Esophagus (tissue), 2 donors: Measurements from ENCODE around the gene EPHB2. TPM values are rescaled to one million over a fixed set of nuclear protein-coding genes. Genes with fewer than 3 reads are reported as not detected.
"Not testable (repeated sequence)": the region's sequence is repeated elsewhere in the genome, so short reads cannot be mapped to it uniquely, and the experiment has no call there.

Source experiments
- H3K27ac ChIP-seq, 2 donors: one replicate each; pipeline ENCODE4 v1.5.1; 2013; ENCODE audit warnings: low read depth in 2 of 2, mild to moderate bottlenecking in 2 of 2, inconsistent platforms in 1 of 2, low read length in 1 of 2, moderate library complexity in 1 of 2
- H3K27me3 ChIP-seq, 2 donors: one replicate each; pipeline ENCODE4 v1.6.1; 2013; ENCODE audit warnings: low read length in 2 of 2, control low read depth in 1 of 2, mild to moderate bottlenecking in 1 of 2; ENCODE audit not compliant: insufficient read depth in 2 of 2, control insufficient read depth in 1 of 2
- H3K36me3 ChIP-seq, 2 donors: one replicate each; pipeline ENCODE4 v1.6.1; 2013; ENCODE audit warnings: low read length in 1 of 2; ENCODE audit not compliant: control insufficient read depth in 2 of 2, insufficient read depth in 2 of 2
- H3K4me1 ChIP-seq, 2 donors: one replicate each; pipeline ENCODE4 v1.6.1; 2013; ENCODE audit warnings: low read length in 1 of 2; ENCODE audit not compliant: control insufficient read depth in 2 of 2, insufficient read depth in 2 of 2
- H3K4me3 ChIP-seq, 2 donors: one replicate each; pipeline ENCODE4 v1.5.1; 2013; ENCODE audit warnings: low read length in 2 of 2, mild to moderate bottlenecking in 2 of 2, low read depth in 1 of 2, moderate library complexity in 1 of 2
- H3K9me3 ChIP-seq, 2 donors: one replicate each; pipeline ENCODE4 v1.6.1; 2013; ENCODE audit warnings: mild to moderate bottlenecking in 2 of 2, low read depth in 1 of 2, low read length in 1 of 2, moderate library complexity in 1 of 2; ENCODE audit not compliant: control insufficient read depth in 2 of 2, insufficient read depth in 1 of 2
- WGBS, 2 donors: extraction: QIAGEN DNeasy Blood & Tissue Kit; methylation state at CpG; one replicate each; pipeline ENCODE4 v1.1.7; 2013; 5-methylcytosine and 5-hydroxymethylcytosine counted together
- polyA plus RNA-seq, 2 donors: library from polyadenylated mRNA; stranded (reverse); fragments of 200-250 nt; gene quantifications; one replicate each; pipeline ENCODE4 v1.2.3, GENCODE V29; 2013
- donor health status: healthy with polysubstance abuse.
- donor health status: Bipolar disorder and iron deficiency.

EPHB2 gene
- polyA plus RNA-seq, 2 donors, result 0.08 to 0.16 TPM

GRCh38 chr1:22841860-22842281 is 131.2 kb downstream of the EPHB2 start:
- Histone ChIP-seq H3K9me3 (no peaks in the 10 kb centered on the region), H3K4me1 (no peaks in the 10 kb centered on the region), H3K4me3 (no peak overlapping the region), H3K27ac (no peak overlapping the region), H3K27me3 (peaks cover 0 to 4% of the 10 kb centered on the region in 2 donors), H3K36me3 (no peaks in the 10 kb centered on the region)
- 26 to 51% methylated on average over 8 of the region's 8 CpGs for WGBS, 2 donors

- not testable (repeated sequence) for H3K4me3 ChIP-seq, H3K4me1 ChIP-seq, H3K27me3 ChIP-seq, H3K27ac ChIP-seq, H3K9me3 ChIP-seq, H3K36me3 ChIP-seq
- 92 to 94% methylated on average over 11 of the region's 11 CpGs for WGBS, 2 donors
These were observed 133.0 kb downstream of the EPHB2 start for GRCh38 chr1:22843441-22844183.

DNA sequence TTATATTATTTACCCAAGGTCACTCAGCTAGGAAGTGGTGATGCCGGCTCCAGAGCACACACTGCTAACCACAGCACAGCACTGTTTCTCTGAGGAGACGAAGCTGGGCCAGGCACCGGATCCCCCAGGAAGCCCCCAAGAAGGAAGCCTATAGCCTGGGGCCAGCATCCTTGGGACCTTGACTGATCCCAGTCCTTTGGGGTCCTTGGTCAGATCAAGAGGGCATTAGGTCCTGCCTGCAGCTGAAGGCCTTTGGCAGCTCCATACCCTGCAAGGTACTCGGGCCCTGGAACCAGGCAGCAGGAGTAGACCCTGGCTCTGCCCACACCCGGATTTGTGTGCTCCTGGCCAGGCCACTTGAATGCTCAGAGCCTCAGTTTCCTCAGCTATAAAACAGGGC is 134.0 kb downstream of the EPHB2 start:
- Histone ChIP-seq H3K4me3 (no peak overlapping the region), H3K27ac (no peak overlapping the region), H3K9me3 (no peaks in the 10 kb centered on the region), H3K36me3 (no peaks in the 10 kb centered on the region), H3K27me3 (peaks cover 0 to 4% of the 10 kb centered on the region in 2 donors), H3K4me1 (no peaks in the 10 kb centered on the region)
- 90 to 91% methylated on average over 5 of the region's 5 CpGs for WGBS, 2 donors

DNA sequence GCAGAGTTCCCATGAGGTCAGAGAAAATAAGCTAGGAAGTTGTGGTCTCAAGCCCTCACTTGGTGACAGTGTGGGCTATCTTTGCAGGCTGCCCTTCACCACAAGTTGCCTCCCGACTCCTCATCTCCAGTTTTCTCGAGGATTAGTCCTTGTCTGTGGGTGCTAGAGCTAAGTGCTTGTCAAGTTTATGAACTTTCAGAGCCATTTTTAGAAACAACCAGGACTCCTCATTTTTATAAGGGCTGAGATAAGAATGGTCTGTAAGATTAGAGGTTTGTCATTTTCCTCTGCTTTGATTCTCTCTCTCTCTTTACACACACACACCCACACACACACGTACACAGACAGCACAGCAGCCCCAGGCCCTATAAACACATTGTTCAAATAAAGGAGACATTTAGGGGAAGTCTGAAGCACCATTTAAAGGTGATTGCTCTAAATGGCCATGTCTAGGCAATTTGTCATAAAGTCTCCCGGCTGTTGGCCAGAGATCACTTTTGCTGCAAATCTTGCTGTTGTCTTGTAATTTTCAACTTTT is 134.8 kb downstream of the EPHB2 start:
- Histone ChIP-seq H3K4me3 (no peak overlapping the region), H3K4me1 (no peaks in the 10 kb centered on the region), H3K9me3 (no peaks in the 10 kb centered on the region), H3K27ac (no peak overlapping the region), H3K36me3 (no peaks in the 10 kb centered on the region), H3K27me3 (peaks cover 0 to 4% of the 10 kb centered on the region in 2 donors)
- 64 to 69% methylated on average over 4 of the region's 4 CpGs for WGBS, 2 donors

GRCh38 chr1:22846458-22846857 is 135.8 kb downstream of the EPHB2 start:
- Histone ChIP-seq H3K36me3 (no peaks in the 10 kb centered on the region), H3K4me1 (no peaks in the 10 kb centered on the region), H3K27me3 (peaks cover 0 to 4% of the 10 kb centered on the region in 2 donors), H3K27ac (no peak overlapping the region), H3K4me3 (no peak overlapping the region), H3K9me3 (no peaks in the 10 kb centered on the region)
- WGBS, 2 donors, result 70 to 73% methylated on average over 12 of the region's 12 CpGs

- Histone ChIP-seq H3K27ac (no peak overlapping the region), H3K4me1 (no peaks in the 10 kb centered on the region), H3K36me3 (no peaks in the 10 kb centered on the region), H3K4me3 (no peak overlapping the region), H3K27me3 (peaks cover 0 to 4% of the 10 kb centered on the region in 2 donors), H3K9me3 (no peaks in the 10 kb centered on the region)
- 54 to 77% methylated on average over 2 of the region's 2 CpGs for WGBS, 2 donors
These were observed 136.6 kb downstream of the EPHB2 start for GRCh38 chr1:22847249-22847648.

DNA sequence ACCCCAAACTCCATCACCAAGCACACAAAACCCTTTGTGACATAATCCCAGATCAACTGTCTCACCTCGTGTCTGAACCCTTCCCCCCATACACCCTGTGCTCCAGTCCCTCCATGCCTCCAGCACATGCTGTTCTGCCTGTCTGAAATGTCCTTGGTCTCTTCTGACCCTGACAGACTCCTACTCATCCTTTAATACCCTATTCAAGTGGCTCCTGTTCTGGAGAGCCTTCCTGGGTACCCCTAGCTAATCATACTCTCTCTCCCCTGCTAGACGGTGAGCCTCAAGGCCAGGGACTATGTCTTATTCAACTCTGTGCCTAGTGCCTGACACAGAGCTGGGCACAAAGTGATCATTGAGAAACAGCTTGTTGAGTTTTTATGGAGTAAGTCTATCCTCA is 137.1 kb downstream of the EPHB2 start:
- H3K27me3 ChIP-seq, result peaks cover 0 to 4% of the 10 kb centered on the region in 2 donors
- no peak overlapping the region for H3K27ac ChIP-seq
- H3K36me3 ChIP-seq, result no peaks in the 10 kb centered on the region
- H3K9me3 ChIP-seq, result no peaks in the 10 kb centered on the region
- 84 to 86% methylated on average over 2 of the region's 2 CpGs for WGBS, 2 donors
- no peaks in the 10 kb centered on the region for H3K4me1 ChIP-seq
- no peak overlapping the region for H3K4me3 ChIP-seq

DNA sequence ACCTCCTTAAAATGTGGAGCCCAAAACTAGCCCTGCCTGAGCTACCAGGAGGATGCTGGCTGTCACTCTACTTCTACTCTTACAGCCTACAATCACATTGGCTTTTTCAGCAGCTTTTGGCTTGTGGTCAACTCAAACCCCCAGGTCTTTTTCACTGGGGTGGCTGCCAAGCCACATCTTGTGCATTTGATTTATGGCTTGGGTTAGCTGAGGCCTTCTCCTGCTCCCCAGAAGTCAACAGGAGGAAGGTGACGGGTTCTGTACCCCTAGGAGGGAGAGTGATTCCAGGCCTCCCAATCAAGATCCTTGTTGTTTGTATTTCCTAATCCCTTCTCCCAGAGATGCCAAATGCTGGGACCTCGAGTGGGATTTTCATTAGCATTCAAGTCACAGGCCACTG is 137.8 kb downstream of the EPHB2 start:
- H3K4me1 ChIP-seq, result peaks cover 0 to 2% of the 10 kb centered on the region in 2 donors
- H3K4me3 ChIP-seq, result no peak overlapping the region
- WGBS, 2 donors, result 44 to 54% methylated on average over 2 of the region's 2 CpGs
- H3K9me3 ChIP-seq, result no peaks in the 10 kb centered on the region
- H3K27me3 ChIP-seq, result no peaks in the 10 kb centered on the region
- H3K36me3 ChIP-seq, result no peaks in the 10 kb centered on the region
- no peak overlapping the region for H3K27ac ChIP-seq

- no peak overlapping the region for H3K27ac ChIP-seq
- H3K4me3 ChIP-seq, result no peak overlapping the region
- no peaks in the 10 kb centered on the region for H3K36me3 ChIP-seq
- peaks cover 0 to 6% of the 10 kb centered on the region in 2 donors for H3K4me1 ChIP-seq
- 48 to 74% methylated on average over 5 of the region's 5 CpGs for WGBS, 2 donors
- no peaks in the 10 kb centered on the region for H3K9me3 ChIP-seq
- no peaks in the 10 kb centered on the region for H3K27me3 ChIP-seq
These were observed 139.1 kb downstream of the EPHB2 start for GRCh38 chr1:22849770-22850169.

DNA sequence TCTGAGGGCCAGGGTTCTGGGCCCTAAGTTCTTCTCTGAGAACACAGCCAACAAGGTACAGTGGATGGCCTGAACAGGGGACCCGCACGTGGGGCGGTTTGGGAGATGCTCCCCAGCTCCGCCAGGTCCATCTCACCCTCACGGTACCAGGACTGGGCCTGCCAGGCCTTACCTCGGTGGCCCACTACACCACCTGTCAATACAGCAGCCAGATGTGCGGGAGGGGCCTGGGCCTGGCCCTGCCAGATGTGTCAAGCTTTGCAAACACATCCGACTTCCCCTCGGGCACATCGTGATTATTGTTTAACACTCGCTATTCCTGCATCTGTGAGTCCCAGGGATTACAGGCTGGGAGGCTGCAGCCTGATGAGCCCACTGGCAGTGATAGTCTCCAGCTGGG is 139.6 kb downstream of the EPHB2 start:
- WGBS, 2 donors, result 53 to 64% methylated on average over 11 of the region's 11 CpGs

More for the DNA sequence above, 139.6 kb downstream of the EPHB2 start:
- Histone ChIP-seq H3K36me3 (no peaks in the 10 kb centered on the region), H3K4me1 (peaks cover 0 to 8% of the 10 kb centered on the region in 2 donors), H3K27ac (no peak overlapping the region), H3K4me3 (no peak overlapping the region), H3K27me3 (no peaks in the 10 kb centered on the region), H3K9me3 (no peaks in the 10 kb centered on the region)
